Choroid plexus epithelial cell (primary cell): ENCODE results near the gene PXYLP1.

Experiments used
- DNase-seq: peaks from one replicate; pipeline ENCODE4 v3.0.0-alpha.2; 2010; ENCODE audit warnings: low read depth
- H3K4me3 ChIP-seq: 2 replicates; pipeline ENCODE4 v1.5.1; 2011; ENCODE audit warnings: low read depth, mild to moderate bottlenecking, control low read depth, low read length, moderate library complexity
- TF ChIP-seq, protein P1 (sequence below): conservative IDR thresholded peaks from 2 replicates; pipeline ENCODE4 v1.5.1; 2011; ENCODE audit warnings: low read depth, mild to moderate bottlenecking, control low read depth, inconsistent platforms, low read length, moderate library complexity

Gene PXYLP1

DNA sequence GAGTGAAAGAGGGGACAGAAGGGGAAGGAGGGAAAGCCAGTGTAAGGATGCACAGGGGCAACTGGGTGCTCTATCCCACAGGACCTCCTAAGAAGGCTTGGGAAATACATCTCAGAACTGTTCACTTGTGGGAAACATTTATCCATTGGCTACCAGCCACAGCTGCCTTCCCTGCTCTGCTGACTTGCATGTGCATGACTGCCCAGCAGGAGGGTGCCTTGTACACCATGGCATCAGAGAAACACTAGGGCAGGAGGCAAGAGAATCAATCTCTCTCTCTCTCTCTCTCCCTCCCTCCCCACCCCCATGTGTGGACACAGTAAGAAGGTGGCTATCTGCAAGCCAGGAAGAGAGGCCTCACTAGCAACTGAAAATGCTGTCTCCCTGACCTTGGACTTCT, 73.8 kb downstream of the PXYLP1 start:
- peak; percentile 96 for DNase-seq
- H3K4me3 ChIP-seq = no peak overlapping the region

DNA sequence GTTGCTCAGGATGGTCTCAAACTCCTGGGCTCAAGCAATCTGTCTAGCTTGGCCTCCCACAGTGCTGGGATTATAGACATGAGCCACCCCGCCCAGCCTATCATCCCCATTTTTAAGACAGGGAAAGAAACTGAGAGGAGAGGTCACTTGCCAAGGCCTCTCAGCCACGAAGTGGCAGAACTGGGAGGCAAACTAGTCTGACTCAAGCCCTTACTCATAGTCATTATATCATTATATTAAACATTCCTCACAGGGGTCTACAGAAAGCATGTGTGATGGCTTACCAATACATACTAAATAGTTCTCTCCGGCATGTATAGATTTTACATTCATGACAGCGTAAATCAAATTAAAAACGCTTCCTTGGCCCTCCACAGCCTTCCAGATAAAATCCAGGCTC, 74.7 kb downstream of the PXYLP1 start:
- no peak overlapping the region for H3K4me3 ChIP-seq
- TF ChIP-seq, protein P1, sequence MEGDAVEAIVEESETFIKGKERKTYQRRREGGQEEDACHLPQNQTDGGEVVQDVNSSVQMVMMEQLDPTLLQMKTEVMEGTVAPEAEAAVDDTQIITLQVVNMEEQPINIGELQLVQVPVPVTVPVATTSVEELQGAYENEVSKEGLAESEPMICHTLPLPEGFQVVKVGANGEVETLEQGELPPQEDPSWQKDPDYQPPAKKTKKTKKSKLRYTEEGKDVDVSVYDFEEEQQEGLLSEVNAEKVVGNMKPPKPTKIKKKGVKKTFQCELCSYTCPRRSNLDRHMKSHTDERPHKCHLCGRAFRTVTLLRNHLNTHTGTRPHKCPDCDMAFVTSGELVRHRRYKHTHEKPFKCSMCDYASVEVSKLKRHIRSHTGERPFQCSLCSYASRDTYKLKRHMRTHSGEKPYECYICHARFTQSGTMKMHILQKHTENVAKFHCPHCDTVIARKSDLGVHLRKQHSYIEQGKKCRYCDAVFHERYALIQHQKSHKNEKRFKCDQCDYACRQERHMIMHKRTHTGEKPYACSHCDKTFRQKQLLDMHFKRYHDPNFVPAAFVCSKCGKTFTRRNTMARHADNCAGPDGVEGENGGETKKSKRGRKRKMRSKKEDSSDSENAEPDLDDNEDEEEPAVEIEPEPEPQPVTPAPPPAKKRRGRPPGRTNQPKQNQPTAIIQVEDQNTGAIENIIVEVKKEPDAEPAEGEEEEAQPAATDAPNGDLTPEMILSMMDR = no peak
- no peak for DNase-seq

More for the DNA sequence above, 73.8 kb downstream of the PXYLP1 start:
- TF ChIP-seq, protein P1 = peak; percentile 38

DNA sequence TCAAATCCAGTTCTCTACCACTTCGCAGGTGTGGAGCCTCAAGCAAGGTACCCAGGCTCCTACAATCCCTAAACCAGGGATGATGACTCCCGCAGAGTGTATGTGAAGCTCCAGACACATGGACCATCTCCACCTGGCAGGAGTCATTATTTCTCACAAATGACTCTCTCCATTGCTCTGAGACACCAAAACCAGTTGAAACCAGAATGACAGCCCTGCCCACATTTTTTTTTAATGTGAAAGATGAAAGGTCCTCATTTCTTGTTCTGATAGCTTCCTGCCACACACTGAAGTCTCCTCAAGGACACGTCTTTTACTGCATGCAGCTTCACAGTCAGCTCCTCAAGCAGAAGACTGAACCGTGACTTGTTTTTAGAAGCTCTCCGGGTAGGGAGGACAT, 75.3 kb downstream of the PXYLP1 start:
- TF ChIP-seq, protein P1 = no peak
- H3K4me3 ChIP-seq = no peak overlapping the region
- DNase-seq = no peak

DNA sequence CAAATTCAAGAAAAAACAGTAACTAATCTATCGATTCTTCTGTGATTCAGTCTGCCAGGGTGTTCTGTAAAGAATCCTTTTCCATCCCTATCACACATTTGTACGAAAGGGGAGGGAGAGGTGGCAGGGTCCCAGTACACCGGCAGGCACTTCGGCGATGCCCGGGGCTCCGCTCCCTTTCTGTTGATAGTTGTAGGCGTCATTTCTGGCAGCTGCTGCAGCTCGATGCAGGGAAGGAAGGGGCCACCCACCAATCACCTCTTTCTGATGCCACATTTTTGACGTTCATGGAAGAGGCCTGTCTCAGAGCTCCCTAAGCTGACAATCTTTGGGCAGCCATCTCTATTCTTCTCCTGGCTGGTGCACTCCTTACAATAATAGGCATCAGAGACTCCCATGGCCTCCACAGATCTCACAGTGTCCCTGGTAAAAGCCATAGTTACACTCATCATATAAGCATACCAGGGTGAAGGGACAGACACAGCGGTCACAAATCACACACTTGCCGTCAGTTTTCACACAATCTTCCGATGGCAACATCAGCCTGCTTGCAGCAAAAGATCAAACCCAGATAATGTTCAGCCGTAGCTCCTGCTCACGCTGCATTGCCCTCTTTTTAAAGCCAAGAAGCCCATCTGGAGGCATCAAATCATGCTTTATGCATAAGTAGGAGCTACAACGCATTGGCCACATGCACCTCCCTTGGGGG, 75.9 kb downstream of the PXYLP1 start:
- no peak for DNase-seq
- TF ChIP-seq, protein P1 = no peak
- no peak overlapping the region for H3K4me3 ChIP-seq

DNA sequence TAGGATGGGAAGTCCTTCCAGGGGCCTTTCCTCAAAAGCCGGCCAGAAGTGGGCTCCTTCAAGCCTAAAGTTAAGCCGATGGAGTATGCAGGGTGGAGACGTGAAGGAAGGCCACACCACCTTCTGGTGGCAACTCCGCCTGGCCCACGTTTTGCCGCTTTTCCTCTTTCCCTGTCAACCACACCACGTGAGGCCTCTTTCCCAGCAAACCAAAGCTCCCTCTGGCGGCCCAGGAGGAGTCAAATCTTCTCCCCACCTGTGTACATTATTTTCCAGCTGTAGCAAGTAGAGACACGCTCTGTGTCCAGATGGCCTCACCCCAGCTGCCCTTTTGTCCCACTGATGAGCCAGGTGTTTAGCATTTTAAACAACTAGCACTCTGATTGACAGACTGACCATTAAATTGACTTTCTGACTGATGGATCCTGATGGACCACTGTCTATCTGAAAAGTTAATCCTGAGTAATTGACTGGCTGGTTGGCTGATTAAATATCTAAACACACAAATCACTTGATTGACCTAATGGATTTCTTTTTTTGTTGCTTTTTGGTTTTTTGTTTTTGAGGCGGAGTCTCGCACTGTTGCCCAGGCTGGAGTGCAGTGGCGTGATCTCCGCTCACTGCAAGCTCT, 77.1 kb downstream of the PXYLP1 start:
- DNase-seq = peak; percentile 76
- TF ChIP-seq, protein P1 = peak; percentile 82
- H3K4me3 ChIP-seq = no peak overlapping the region

DNA sequence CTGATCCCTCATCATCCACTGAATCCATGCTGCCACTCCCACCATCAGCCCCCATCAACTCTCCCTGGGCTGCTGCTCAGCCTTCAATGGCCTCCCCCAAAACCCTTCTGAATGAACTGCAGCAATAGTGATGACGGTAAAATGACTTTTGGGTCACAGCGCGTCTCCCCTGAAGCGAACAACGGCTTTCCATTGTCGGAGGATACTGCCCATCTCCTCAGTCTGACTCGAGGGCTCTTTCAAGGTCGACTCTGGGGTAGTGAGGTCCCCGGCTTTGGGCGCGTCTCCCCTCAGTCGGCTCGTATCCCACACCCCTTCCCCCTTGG, 79.5 kb downstream of the PXYLP1 start:
- peak overlapping the region; percentile 91 for H3K4me3 ChIP-seq
- TF ChIP-seq, protein P1 = no peak
- no peak for DNase-seq
